CD14-positive monocyte (primary cell): ENCODE data around the gene PARD6B. TPM values are rescaled to one million over a fixed set of nuclear protein-coding genes. Genes with fewer than 3 reads are reported as not detected.
"Not testable (repeated sequence)": the region's sequence is repeated elsewhere in the genome, so short reads cannot be mapped to it uniquely, and the experiment has no call there.

Experiments used
- DNase-seq, 3 donors: peaks; one replicate each; pipeline ENCODE4 v3.0.0-alpha.2; 2011 to 2022
- H2AFZ ChIP-seq: 2 replicates; pipeline ENCODE4 v1.6.0; 2012; ENCODE audit warnings: mild to moderate bottlenecking, low read depth, low read length, inconsistent platforms; ENCODE audit not compliant: insufficient read depth, poor library complexity, severe bottlenecking
- H3K27ac ChIP-seq, 2 donors: 1 replicate in 1 of 2; 2 replicates in 1 of 2; pipeline ENCODE4 v1.5.1; 2012 to 2013; ENCODE audit warnings: low read length in 2 of 2, control low read depth in 1 of 2, inconsistent platforms in 1 of 2, low read depth in 1 of 2, mild to moderate bottlenecking in 1 of 2
- H3K27me3 ChIP-seq, 2 donors: one replicate each; pipeline versions ENCODE4 v1.6.0 to v1.6.1; 2011 to 2013; ENCODE audit warnings: low read length in 2 of 2; ENCODE audit not compliant: control insufficient read depth in 2 of 2, insufficient read depth in 2 of 2
- H3K36me3 ChIP-seq, 2 donors: replicated peaks in 1 of 2; 1 replicate in 1 of 2; 2 replicates in 1 of 2; pipeline versions ENCODE4 v1.5.1 to v1.6.1; 2012 to 2013; ENCODE audit warnings: low read length in 2 of 2, control low read depth in 1 of 2, inconsistent platforms in 1 of 2, mild to moderate bottlenecking in 1 of 2; ENCODE audit not compliant: insufficient read depth in 2 of 2, control insufficient read depth in 1 of 2
- H3K4me1 ChIP-seq, 2 donors: 1 replicate in 1 of 2; 2 replicates in 1 of 2; pipeline versions ENCODE4 v1.5.1 to v1.6.1; 2012 to 2013; ENCODE audit warnings: low read length in 2 of 2, control low read depth in 1 of 2, inconsistent platforms in 1 of 2, mild to moderate bottlenecking in 1 of 2, moderate library complexity in 1 of 2; ENCODE audit not compliant: insufficient read depth in 2 of 2, control insufficient read depth in 1 of 2
- H3K4me2 ChIP-seq: replicated peaks from 2 replicates; pipeline ENCODE3; 2012; ENCODE audit warnings: low read length, moderate library complexity, mild to moderate bottlenecking; ENCODE audit not compliant: poor library complexity, severe bottlenecking; ENCODE audit errors: extremely low read depth
- H3K4me3 ChIP-seq, 3 experiments: fragments of 200-600 bp in 1 of 3; sonication (generic) in 1 of 3; replicated peaks in 1 of 3; 1 replicate in 2 of 3; 2 replicates in 1 of 3; pipeline ENCODE4 v1.5.1; 2011 to 2013; ENCODE audit warnings: low read length in 3 of 3, mild to moderate bottlenecking in 3 of 3, control low read depth in 2 of 3, low read depth in 2 of 3, inconsistent platforms in 1 of 3, moderate library complexity in 1 of 3
- H3K79me2 ChIP-seq: 2 replicates; pipeline ENCODE4 v1.6.0; 2012; ENCODE audit warnings: mild to moderate bottlenecking, control low read depth, inconsistent platforms, low read length, moderate library complexity; ENCODE audit not compliant: insufficient read depth
- H3K9ac ChIP-seq: 2 replicates; pipeline ENCODE4 v1.6.0; 2017; ENCODE audit warnings: low read length, mild to moderate bottlenecking; ENCODE audit not compliant: insufficient read depth, poor library complexity, severe bottlenecking
- H3K9me3 ChIP-seq, 2 donors: replicated peaks in 1 of 2; 1 replicate in 1 of 2; 2 replicates in 1 of 2; pipeline versions ENCODE4 v1.5.1 to v1.6.1; 2012 to 2013; ENCODE audit warnings: low read length in 2 of 2, control low read depth in 1 of 2; ENCODE audit not compliant: control insufficient read depth in 1 of 2, insufficient read depth in 1 of 2
- H4K20me1 ChIP-seq: 2 replicates; pipeline ENCODE4 v1.6.0; 2012; ENCODE audit warnings: mild to moderate bottlenecking, low read length, control low read depth, moderate library complexity; ENCODE audit not compliant: insufficient read depth
- H3K27ac Mint-ChIP-seq, 7 donors: one replicate each; pipeline ENCODE4 v1.8.0; 2020; ENCODE audit warnings: mild to moderate bottlenecking in 7 of 7, mixed read lengths in 7 of 7, moderate library complexity in 6 of 7, inconsistent platforms in 2 of 7
- H3K27me3 Mint-ChIP-seq, 3 donors: one replicate each; pipeline ENCODE4 v1.8.0; 2021 to 2022; ENCODE audit warnings: low read depth in 3 of 3, mild to moderate bottlenecking in 3 of 3, mixed read lengths in 3 of 3, moderate library complexity in 3 of 3, inconsistent platforms in 1 of 3
- H3K36me3 Mint-ChIP-seq, 2 donors: one replicate each; pipeline ENCODE4 v1.8.0; 2020; ENCODE audit warnings: mixed read lengths in 2 of 2, inconsistent platforms in 1 of 2, mild to moderate bottlenecking in 1 of 2
- H3K4me1 Mint-ChIP-seq: one replicate; pipeline ENCODE4 v1.8.0; 2020; ENCODE audit warnings: mild to moderate bottlenecking, mixed read lengths
- H3K4me3 Mint-ChIP-seq, 2 donors: one replicate each; pipeline ENCODE4 v1.8.0; 2020; ENCODE audit warnings: mild to moderate bottlenecking in 2 of 2, mixed read lengths in 2 of 2, moderate library complexity in 1 of 2
- H3K9me3 Mint-ChIP-seq, 7 donors: one replicate each; pipeline ENCODE4 v1.8.0; 2020 to 2022; ENCODE audit warnings: mixed read lengths in 7 of 7, mild to moderate bottlenecking in 6 of 7, moderate library complexity in 6 of 7, inconsistent platforms in 2 of 7
- WGBS: methylation state at CpG from one replicate; pipeline ENCODE4 v1.1.5; 2013; ENCODE audit warnings: missing lambda C conversion rate; ENCODE audit not compliant: insufficient coverage; 5-methylcytosine and 5-hydroxymethylcytosine counted together
- intact Hi-C, 2 donors: fragments of 100-400 bp; cut with micrococcal nuclease; formaldehyde crosslinking; loops; one replicate each; pipeline versions ENCODE4 v1.15.0 to v1.15.1; 2023
- polyA plus RNA-seq, 3 donors: library from polyadenylated mRNA; depleted of rRNA in 1 of 3; unstranded in 2 of 3; stranded (reverse) in 1 of 3; fragments of 300-500 nt in 2 of 3; fragments of >200 nt in 1 of 3; fragmentation: Illumina TruSeq in 2 of 3; gene quantifications; 1 replicate in 2 of 3; 2 replicates in 1 of 3; pipeline ENCODE4 v1.2.3, GENCODE V29; 2012 to 2021
- TF ChIP-seq, protein P1 (sequence below): fragments of 200-600 bp; IDR thresholded peaks from one replicate; pipeline ENCODE4 v1.8.0; 2022; ENCODE audit warnings: antibody characterized with exemption, mild to moderate bottlenecking

Gene PARD6B
- polyA plus RNA-seq, 3 donors = 0.04 to 0.13 (median 0.13) TPM

GRCh38 chr20:50712771-50713656 lies 18.4 kb upstream of the PARD6B start:
- Mint-ChIP-seq H3K4me3 (peak overlapping the region in 1 of 2 donors; percentile 10), H3K9me3 (peaks cover 0 to 4% (median 0%) of the 10 kb centered on the region in 7 donors), H3K27ac (no peak overlapping the region), H3K27me3 (peaks cover 3 to 23% (median 18%) of the 10 kb centered on the region in 3 donors), H3K36me3 (no peaks in the 10 kb centered on the region), H3K4me1 (peaks cover 13% of the 10 kb centered on the region)
- H3K36me3 ChIP-seq = no peaks in the 10 kb centered on the region
- H3K27ac ChIP-seq = no peak overlapping the region
- no peaks in the 10 kb centered on the region for H3K27me3 ChIP-seq
- no peak for DNase-seq
- H3K9me3 ChIP-seq = no peaks in the 10 kb centered on the region
- H3K4me1 ChIP-seq = peaks cover 8 to 9% of the 10 kb centered on the region in 2 donors
- 97% methylated on average over 4 of the region's 7 CpGs for WGBS
- no peaks in the 10 kb centered on the region for H4K20me1 ChIP-seq
- TF ChIP-seq, protein P1, sequence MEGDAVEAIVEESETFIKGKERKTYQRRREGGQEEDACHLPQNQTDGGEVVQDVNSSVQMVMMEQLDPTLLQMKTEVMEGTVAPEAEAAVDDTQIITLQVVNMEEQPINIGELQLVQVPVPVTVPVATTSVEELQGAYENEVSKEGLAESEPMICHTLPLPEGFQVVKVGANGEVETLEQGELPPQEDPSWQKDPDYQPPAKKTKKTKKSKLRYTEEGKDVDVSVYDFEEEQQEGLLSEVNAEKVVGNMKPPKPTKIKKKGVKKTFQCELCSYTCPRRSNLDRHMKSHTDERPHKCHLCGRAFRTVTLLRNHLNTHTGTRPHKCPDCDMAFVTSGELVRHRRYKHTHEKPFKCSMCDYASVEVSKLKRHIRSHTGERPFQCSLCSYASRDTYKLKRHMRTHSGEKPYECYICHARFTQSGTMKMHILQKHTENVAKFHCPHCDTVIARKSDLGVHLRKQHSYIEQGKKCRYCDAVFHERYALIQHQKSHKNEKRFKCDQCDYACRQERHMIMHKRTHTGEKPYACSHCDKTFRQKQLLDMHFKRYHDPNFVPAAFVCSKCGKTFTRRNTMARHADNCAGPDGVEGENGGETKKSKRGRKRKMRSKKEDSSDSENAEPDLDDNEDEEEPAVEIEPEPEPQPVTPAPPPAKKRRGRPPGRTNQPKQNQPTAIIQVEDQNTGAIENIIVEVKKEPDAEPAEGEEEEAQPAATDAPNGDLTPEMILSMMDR = no peak
- intact Hi-C loops = no loop called here
- H3K4me3 ChIP-seq = no peak overlapping the region
- no peaks in the 10 kb centered on the region for H3K79me2 ChIP-seq
- no peak overlapping the region for H3K9ac ChIP-seq
- H3K4me2 ChIP-seq = no peak overlapping the region
- no peak overlapping the region for H2AFZ ChIP-seq

DNA sequence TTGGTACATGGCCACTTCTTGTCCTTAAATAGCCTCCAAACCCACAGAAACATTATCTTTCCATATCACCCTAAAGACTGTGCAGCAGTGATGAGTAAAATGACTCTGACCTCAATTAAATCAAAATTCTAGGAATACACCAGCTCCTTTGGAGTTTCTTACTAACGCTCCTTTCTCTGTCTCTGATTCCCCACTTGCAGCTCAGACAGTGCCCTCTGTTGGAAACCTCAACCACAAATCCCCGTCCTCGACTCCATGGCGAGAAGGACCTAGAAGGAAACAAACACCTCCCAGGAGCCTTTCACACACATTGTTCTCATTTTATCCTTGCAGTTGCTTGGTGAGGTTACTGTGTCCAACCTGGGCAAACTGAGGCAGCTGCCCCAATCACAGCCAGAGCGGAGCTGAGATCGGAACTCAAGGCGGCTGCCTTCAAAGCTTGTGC lies 17.7 kb upstream of the PARD6B start:
- Mint-ChIP-seq H3K27me3 (peaks cover 3 to 23% (median 18%) of the 10 kb centered on the region in 3 donors), H3K4me3 (no peak overlapping the region), H3K27ac (peak overlapping the region in 1 of 7 donors; percentile 1), H3K36me3 (no peaks in the 10 kb centered on the region), H3K9me3 (peaks cover 0 to 4% (median 0%) of the 10 kb centered on the region in 7 donors), H3K4me1 (peaks cover 13% of the 10 kb centered on the region)
- Histone ChIP-seq H3K4me2 (no peak overlapping the region), H3K9me3 (no peaks in the 10 kb centered on the region), H3K27ac (no peak overlapping the region), H3K4me3 (no peak overlapping the region), H3K4me1 (peaks cover 8 to 9% of the 10 kb centered on the region in 2 donors), H3K9ac (no peak overlapping the region), H3K79me2 (no peaks in the 10 kb centered on the region), H3K27me3 (no peaks in the 10 kb centered on the region), H3K36me3 (no peaks in the 10 kb centered on the region), H4K20me1 (no peaks in the 10 kb centered on the region), H2AFZ (no peak overlapping the region)
- no peak for DNase-seq
- intact Hi-C loops = no loop called here
- WGBS = 0% methylated on average over 4 of the region's 7 CpGs
- TF ChIP-seq, protein P1 = no peak

GRCh38 chr20:50714426-50714825 lies 17.0 kb upstream of the PARD6B start:
- Mint-ChIP-seq H3K27me3 (peaks cover 3 to 23% (median 18%) of the 10 kb centered on the region in 3 donors), H3K4me1 (peaks cover 13% of the 10 kb centered on the region)
- H2AFZ ChIP-seq, H3K79me2 ChIP-seq, H3K36me3 ChIP-seq, H3K4me3 ChIP-seq, H3K36me3 Mint-ChIP-seq, H3K4me2 ChIP-seq, H4K20me1 ChIP-seq, H3K9me3 Mint-ChIP-seq, H3K4me1 ChIP-seq, H3K27ac Mint-ChIP-seq, H3K27me3 ChIP-seq, intact Hi-C loops, H3K9me3 ChIP-seq, H3K4me3 Mint-ChIP-seq, H3K27ac ChIP-seq, DNase-seq, H3K9ac ChIP-seq: not testable (repeated sequence)
- 98% methylated on average over 7 of the region's 12 CpGs for WGBS
